Stimulated activated naive CD4-positive, alpha-beta T cell (primary cell): ENCODE results near the gene CCDC57.
"Not testable (repeated sequence)": the region's sequence is repeated elsewhere in the genome, so short reads cannot be mapped to it uniquely, and the experiment has no call there.

Experiments
- DNase-seq, 6 experiments: peaks; one replicate each; lab custom pipeline; 2025; lab: John Stamatoyannopoulos, UW

The CCDC57 gene

GRCh38 chr17:82177276-82177675 is 35.4 kb downstream of the CCDC57 start:
- no peak for DNase-seq

GRCh38 chr17:82175951-82176350 is 36.7 kb downstream of the CCDC57 start:
- DNase-seq, result no peak

GRCh38 chr17:82175201-82175600 is 37.4 kb downstream of the CCDC57 start:
- no peak for DNase-seq

- DNase-seq, result not testable (repeated sequence)
Observed at GRCh38 chr17:82174042-82174857, 38.4 kb downstream of the CCDC57 start.

GRCh38 chr17:82173351-82174041 is 39.1 kb downstream of the CCDC57 start:
- no peak for DNase-seq

GRCh38 chr17:82172486-82173160 is 40.0 kb downstream of the CCDC57 start:
- DNase-seq, result no peak

- DNase-seq, result no peak
Observed at GRCh38 chr17:82171750-82172375, 40.8 kb downstream of the CCDC57 start.

GRCh38 chr17:82170412-82170961 is 42.2 kb downstream of the CCDC57 start:
- no peak for DNase-seq

- DNase-seq, result no peak
Observed at GRCh38 chr17:82168568-82168967, 44.1 kb downstream of the CCDC57 start.

GRCh38 chr17:82167028-82167427 is 45.6 kb downstream of the CCDC57 start:
- no peak for DNase-seq

GRCh38 chr17:82164853-82165252 is 47.8 kb downstream of the CCDC57 start:
- no peak for DNase-seq

GRCh38 chr17:82161216-82161615 is 51.4 kb downstream of the CCDC57 start:
- DNase-seq, result no peak

- DNase-seq, result no peak
Observed at GRCh38 chr17:82160075-82160474, 52.6 kb downstream of the CCDC57 start.

- no peak for DNase-seq
Observed at GRCh38 chr17:82158825-82159224, 53.8 kb downstream of the CCDC57 start.

GRCh38 chr17:82157046-82158035 is 55.3 kb downstream of the CCDC57 start:
- DNase-seq, result no peak

GRCh38 chr17:82156284-82156925 is 56.2 kb downstream of the CCDC57 start:
- no peak for DNase-seq

- no peak for DNase-seq
Observed at GRCh38 chr17:82155606-82156005, 57.0 kb downstream of the CCDC57 start.

GRCh38 chr17:82154881-82155331 is 57.7 kb downstream of the CCDC57 start:
- no peak for DNase-seq

GRCh38 chr17:82153745-82154375 is 58.8 kb downstream of the CCDC57 start:
- peak; percentile 69 to 88 (median 78) for DNase-seq

- DNase-seq, result no peak
Observed at GRCh38 chr17:82153295-82153691, 59.3 kb downstream of the CCDC57 start.
